Endometrial microvascular endothelial cells (primary cell): ENCODE results near the gene BTBD19. TPM values are rescaled to one million over a fixed set of nuclear protein-coding genes. Genes with fewer than 3 reads are reported as not detected.
"Not testable (repeated sequence)": the region's sequence is repeated elsewhere in the genome, so short reads cannot be mapped to it uniquely, and the experiment has no call there.

Experiments used
- in situ Hi-C: cut with HindIII; loops from 2 replicates; pipeline ENCODE4 v1.10.0; 2017; ENCODE audit warnings: low sequenced_read_pairs, low pct_unique_long_range_greater_than_20kb; ENCODE audit errors: inconsistent ontology term
- total RNA-seq: library from RNA; depleted of rRNA; stranded (reverse); fragments of >200 nt; gene quantifications from one replicate; pipeline ENCODE4 v1.2.3, GENCODE V29; 2015; ENCODE audit errors: inconsistent ontology term

The BTBD19 gene
- total RNA-seq, 1 donor from 2014 or later, result 8.5 TPM

DNA sequence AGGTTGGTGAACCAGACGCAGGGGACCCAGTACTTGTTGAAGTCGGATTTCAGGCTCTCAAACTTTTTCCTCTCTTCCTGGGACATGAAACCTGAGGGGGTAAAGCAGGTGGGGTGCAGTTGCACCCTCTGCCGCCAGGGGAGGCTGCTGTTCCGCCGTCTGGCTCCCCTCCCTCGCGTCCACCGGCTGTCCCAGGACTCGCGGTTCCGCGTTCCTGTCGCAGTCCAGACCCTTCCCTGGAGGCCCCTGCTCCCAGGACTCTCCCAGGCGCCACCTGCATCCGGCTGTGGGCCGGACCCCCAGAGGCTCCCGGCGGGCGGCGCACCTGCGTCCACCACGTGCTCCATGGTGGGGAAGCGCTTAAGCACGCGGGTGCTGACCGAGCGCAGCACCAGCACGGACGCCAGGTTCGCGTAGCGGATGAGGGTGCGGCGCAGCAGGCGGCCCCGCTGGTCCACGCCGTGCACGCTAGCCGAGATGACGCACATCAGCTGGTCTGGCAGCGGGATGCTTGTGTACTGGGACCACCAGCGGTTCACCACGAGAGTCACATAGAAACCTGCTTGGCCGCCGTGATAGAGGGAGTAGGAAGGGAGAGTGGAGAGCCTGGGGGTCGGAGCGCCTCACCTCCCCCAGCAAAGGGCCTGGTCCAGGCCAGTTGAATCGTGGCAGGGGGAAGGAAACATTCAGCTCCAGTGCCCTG is 22.0 kb upstream of the BTBD19 start:
- in situ Hi-C loops, result no loop called here

DNA sequence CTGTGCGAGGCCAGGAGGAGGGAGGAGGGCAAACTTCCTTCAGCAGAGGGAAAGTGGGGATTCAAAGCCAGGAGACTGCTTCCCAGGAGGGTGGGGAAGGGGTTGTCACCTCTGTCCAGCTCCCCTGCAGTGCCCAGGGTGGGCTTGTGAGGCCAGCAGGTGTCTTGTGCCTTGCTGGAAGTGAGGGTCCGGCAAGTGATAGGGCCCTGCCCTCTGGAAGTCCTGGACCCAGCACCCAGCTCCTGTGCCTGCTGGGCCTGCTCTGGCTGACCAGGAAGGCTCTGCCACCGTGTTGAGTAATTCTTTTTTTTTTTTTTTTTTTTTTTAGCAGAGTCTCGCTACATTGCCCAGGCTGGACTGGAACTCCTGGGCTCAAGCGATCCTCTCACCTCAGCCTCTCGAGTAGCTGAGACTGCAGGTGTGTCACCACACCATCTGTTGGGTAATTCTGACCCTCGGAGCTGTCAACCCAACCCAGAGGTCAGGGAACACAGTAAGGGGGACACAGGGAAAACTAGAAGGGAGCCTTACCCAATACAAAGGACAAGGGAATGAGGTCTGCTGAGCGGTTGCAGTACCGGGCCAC is 21.4 kb upstream of the BTBD19 start:
- in situ Hi-C loops, result no loop called here

DNA sequence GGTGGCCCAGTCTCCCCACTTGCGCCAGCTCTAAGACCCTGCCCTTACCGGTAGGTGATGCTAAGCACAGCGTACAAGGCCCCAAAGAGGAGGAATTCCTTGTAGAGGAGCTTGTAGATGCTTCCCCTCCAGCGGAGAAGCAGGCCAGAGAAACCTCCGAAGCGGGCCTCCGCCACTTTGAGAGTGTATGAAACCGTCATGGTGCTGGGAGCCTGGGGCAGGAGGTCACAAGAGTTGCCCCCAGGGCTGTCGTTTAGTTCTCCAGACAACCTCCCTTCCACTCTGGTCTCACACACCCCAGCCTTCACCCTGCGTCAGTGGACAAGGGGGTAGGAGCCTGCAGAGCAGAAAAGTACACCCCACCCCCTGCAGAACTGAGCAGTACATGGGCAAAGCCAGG is 20.8 kb upstream of the BTBD19 start:
- in situ Hi-C loops, result no loop called here

DNA sequence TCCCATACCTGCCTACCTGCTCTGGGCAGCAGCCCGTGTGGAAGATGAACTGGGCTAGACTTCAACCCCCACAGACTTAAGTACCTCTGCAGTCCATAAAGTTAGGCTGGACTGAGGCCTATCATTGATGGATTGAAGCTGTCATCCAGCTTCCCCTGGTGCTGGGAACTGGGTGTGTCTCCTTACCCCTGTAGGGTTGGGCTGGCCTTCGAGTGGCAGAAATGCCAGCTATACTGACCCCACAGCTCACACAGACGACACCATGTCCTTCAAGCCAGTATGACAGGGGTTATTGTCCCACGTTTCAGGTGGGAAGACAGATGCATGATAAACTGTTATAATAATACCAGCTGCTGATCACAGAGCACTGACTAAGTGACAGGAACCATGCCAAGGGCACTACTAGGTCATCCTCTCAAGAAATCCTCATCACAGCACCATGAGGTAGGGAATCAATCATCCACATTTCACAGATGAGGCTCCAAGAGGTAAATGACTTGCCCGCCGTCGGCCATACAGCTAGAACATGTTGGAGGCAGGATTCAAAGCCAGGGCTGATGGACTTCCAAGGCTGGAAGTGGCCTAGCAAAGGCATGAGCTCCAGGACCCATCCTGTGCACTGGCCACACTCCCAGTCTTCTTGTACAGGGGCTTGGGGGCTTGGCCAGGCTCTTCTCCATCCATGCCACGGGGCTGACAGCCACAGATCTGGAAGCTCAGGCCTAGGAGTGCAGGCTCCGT is 20.0 kb upstream of the BTBD19 start, which contains the start of gene BEST4:
Gene BEST4 (minus strand): TSS at position 51 of the 741 bp plus-strand sequence. CDS start 465 bp downstream, outside the sequence.
- in situ Hi-C loops, result no loop called here

DNA sequence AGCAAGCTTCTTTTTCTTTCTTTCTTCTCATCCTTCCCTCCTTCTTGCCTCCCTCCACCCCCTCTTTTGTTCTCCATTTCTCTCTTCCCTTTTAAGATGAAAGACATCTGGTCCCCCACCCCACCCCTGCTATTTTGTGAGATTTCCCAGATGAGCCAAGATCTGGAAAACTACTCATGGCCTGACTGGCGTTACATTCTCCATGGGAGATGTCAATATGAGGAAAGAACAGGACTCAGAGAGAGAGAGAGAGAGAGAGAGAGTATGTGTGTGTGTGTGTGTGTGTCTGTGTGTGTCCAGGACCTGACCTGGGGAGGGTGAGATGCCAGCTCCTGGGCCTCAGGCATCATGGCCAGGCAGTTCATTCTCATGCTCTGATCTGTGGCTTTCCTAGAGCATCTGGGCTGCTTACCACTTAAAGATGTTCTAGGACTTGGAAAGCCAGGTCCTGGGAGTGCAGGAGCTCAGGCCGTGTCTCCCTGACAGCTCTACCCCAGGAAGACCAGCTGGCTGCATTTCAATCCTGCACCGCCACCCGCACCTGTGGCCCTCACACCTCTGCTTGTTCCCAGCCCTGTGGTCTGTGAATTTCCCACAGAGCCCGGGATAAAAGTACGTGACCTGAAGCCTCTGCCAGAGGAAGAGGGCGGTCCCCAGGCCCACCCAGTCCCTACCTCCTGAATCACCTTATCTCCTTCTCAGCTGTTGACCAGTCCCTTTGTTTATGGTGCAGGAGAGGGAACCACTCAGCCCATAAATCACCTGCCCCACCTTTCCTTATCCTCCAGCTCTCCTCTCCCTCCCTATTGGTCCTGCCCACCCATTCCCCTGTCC is 17.1 kb upstream of the BTBD19 start:
- in situ Hi-C loops, result no loop called here

DNA sequence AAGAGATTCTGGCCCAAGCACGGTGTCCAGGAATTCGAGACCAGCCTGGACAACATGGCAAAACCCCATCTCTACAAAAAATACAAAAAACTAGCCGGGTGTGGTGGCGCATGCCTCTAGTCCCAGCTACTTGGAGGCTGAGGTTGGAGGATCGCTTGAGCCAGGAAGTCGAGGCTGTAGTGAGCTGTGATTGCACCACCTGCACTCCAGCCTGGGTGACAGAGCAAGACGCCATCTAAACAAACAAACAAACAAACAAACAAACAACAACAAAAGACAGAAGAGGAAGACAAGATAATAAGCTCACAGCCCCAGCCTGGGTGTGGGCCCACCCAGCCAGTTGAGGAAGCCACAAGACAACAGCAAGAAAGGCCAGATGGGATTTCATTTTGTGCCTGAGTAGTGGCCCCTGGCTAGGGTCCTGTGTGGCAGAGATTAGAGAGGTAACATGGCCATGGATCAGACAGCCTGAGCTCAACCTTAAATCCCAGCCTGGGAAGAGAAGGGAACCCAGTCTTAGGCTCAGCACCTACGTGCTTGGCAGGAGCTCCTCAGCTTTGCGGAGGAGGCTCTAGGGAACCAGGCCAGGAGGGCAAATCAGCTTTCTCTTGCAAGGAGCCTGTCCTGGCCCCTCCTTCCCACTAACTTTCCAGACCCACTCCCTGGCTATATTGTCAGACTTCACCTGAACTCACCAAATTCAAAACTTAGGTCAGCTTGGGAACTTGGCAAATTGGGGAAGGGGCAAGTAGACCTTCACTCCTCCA is 15.4 kb upstream of the BTBD19 start:
- in situ Hi-C loops, result no loop called here

DNA sequence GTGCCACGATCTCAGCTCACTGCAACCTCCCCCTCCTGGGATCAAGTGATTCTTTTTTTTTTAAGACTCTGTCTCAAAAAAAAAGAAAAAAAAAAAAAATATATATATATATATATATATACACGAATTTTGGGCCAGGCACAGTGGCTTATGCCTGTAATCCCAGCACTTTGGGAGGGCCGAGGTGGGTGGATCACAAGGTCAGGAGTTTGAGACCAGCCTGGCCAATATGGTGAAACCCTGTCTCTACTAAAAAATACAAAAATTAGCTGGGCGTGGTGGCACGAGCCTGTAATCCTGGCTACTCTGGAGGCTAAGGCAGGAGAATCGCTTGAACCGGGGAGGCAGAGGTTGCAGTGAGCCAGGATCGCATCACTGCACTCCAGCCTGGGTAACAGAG is 10.4 kb upstream of the BTBD19 start:
- in situ Hi-C loops, result not testable (repeated sequence)

DNA sequence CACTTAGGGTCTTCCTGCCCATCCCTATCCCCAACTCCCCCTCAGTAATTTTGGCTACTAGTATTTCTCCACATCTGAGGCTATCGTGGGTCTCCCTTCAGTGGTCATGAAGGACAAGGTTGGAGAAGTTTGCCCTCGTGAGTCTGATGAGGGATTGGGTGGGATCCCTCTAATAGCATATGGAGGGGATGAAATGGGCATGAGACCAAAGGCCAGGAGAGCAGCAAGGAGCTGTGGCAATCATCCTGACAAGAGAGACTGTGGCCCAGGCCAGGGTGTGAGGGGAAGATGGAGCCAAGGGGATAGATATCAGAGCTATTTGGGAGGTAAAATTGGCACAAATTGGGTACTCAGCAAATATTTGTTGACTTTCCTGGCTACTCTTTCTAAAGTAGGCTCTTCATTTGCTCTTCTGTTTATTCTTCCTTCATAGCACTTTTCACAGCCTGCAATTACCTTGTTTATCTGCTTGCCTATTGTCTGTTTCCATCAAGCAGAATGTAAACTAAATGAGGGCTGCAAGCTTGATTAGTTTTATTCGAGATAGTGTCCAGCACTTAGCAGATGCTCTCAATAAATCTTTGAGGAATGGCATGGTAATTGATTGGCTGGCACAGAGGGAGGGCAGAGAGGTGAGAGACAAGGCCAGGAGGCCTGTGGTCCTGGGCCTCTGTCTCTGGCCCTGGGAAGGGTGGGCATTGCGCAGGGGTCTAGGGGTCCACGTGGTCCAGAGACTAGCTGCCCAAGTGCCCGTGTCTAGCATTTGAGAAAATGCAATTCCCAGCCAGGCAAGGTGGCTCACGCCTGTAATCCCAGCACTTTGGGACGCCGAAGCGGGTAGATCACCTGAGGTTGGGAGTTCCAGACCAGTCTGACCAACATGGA is 9.6 kb upstream of the BTBD19 start:
- in situ Hi-C loops, result no loop called here

DNA sequence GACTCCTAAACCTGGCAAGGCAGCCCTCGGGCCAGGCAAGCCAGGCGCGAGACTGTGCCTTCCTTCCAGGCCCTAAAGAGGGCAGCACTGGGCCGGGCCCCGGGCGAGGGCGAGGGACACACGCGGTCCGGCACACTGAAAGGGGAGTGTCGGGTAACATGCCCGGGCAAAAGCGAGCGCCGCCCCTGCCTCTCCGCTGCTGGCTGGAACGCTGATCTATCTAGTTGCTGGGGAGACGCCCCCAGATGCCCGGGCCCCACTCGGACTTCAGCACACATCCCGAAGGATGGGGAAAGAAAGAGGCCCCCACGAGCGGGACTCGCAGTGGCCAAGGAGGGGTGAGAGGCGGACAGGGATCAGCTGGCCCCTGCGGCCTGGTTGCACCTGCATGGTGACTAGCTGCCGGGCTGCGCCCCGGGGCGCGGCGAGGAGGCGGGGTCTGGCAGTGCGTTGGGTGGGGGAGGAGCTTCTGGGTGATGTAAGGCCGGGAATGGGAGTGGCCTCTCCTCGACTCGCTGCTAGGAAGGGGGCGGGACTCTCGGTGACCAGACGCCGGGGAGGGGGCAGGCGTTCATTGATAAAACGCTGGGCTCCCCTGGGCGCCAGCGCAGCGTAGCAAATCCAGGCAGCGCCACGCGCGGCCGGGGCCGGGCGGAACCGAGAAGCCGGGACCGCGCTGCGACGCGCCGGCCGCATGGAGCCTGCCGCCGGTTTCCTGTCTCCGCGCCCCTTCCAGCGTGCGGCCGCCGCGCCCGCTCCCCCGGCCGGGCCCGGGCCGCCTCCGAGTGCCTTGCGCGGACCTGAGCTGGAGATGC is 8.3 kb upstream of the BTBD19 start, which contains the start of gene PLK3:
Gene PLK3 (plus strand): TSS at position 608 of the 815 bp plus-strand sequence. CDS start 87 bp downstream, at position 695.
- in situ Hi-C loops, result no loop called here

DNA sequence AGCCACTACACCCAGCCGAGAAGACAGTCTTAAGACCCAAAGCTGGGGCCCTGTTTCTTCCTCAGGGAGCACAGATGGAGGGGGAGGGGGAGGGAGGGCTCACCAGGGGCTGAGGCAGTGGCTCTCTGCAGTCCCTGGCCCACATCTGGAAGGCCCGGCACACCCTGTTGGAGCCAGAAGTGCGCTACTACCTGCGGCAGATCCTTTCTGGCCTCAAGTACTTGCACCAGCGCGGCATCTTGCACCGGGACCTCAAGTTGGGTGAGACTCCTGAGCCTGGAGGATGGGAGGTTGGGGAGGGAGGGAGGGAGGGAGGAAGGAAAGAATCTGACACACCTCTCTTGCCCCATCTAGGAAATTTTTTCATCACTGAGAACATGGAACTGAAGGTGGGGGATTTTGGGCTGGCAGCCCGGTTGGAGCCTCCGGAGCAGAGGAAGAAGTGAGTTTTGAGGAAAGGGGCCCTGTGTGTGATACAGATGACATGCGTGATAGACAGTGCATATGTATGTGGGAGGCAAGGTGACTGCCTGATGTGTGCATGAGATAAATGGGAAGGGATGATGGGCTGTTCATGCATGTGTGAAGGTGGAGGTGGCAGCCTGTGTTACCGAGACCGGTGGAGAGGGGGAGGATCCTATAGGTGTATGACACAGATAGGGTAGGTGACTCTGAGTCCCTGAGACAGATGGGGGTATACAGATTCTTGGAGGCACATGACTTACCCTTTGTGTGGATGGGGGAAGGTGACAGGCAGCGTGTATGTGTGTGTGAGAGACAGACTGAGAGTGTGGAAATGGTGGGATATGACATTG is 6.6 kb upstream of the BTBD19 start:
- in situ Hi-C loops, result no loop called here

DNA sequence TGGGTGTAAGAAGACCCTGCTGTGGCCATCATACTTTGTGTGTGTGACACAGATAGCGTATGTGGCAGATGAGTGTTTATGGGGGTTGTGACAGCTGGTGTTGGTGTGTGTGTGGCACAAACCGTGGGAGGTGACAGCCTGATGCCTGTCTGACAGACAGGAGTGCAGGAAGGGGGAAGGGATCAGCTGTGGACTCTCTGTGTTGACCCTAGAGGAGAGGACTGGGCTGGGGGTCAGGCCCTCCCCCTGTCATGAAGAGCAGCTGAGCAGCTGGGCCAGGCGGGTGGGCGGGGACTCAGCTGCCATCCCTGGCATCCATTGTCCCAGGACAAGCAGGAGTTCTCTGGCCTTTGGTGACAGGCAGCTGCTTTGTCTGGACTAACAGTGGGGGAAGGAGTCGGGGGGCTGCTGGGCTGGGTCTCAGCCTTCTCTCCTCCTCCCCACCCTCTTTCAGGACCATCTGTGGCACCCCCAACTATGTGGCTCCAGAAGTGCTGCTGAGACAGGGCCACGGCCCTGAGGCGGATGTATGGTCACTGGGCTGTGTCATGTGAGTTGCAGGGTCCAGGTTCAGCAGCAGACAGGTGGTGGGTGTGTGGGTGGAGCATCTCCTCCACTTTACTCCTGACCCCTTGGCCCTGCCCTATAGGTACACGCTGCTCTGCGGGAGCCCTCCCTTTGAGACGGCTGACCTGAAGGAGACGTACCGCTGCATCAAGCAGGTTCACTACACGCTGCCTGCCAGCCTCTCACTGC is 5.8 kb upstream of the BTBD19 start:
- in situ Hi-C loops, result no loop called here

DNA sequence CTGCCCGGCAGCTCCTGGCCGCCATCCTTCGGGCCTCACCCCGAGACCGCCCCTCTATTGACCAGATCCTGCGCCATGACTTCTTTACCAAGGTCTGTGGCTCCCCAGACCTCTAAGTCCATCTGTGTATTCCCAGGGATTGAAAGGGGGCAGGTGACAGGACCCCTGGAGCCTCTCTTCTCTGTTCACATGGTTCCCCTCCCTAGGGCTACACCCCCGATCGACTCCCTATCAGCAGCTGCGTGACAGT is 5.3 kb upstream of the BTBD19 start:
- in situ Hi-C loops, result no loop called here

DNA sequence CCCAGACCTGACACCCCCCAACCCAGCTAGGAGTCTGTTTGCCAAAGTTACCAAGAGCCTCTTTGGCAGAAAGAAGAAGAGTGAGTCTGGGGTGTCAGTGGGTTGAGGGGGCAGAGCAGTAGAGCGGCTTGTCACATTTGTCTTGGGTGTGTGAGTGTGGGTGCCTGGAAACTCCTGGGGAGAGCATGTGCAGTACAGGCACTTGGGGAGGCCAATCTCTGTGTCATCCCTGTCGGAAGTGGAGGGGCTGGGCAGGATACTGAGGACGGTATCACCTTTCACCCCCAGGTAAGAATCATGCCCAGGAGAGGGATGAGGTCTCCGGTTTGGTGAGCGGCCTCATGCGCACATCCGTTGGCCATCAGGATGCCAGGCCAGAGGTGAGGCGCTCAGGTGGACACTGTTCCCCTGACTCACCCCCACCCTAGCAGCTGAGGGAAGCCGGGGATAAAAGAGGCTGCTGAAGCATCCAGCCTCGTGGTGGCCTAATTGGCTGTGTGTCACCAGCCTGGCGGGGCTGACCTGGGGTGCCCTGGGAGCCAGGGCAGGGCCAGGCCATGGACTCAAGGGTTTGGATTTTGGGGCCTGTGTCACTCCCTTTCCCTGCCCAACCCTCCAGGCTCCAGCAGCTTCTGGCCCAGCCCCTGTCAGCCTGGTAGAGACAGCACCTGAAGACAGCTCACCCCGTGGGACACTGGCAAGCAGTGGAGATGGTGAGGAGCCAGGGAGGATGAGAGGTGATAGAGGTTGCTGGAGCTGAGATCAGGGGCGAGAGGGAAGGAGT is 4.8 kb upstream of the BTBD19 start:
- in situ Hi-C loops, result no loop called here

DNA sequence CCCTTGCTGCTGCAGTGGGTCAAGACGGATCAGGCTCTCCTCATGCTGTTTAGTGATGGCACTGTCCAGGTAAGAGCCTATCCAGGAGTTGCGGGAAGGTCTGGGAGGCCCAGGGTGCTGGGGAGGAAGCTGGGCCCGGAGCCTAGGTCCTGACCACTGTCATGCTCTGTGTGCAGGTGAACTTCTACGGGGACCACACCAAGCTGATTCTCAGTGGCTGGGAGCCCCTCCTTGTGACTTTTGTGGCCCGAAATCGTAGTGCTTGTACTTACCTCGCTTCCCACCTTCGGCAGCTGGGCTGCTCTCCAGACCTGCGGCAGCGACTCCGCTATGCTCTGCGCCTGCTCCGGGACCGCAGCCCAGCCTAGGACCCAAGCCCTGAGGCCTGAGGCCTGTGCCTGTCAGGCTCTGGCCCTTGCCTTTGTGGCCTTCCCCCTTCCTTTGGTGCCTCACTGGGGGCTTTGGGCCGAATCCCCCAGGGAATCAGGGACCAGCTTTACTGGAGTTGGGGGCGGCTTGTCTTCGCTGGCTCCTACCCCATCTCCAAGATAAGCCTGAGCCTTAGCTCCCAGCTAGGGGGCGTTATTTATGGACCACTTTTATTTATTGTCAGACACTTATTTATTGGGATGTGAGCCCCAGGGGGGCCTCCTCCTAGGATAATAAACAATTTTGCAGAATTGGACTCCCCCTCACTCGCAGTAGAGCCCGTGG is 2.9 kb upstream of the BTBD19 start:
- in situ Hi-C loops, result no loop called here
